Naive B cell (primary cell): ENCODE data around the gene ADAMTSL4. TPM values are rescaled to one million over a fixed set of nuclear protein-coding genes. Genes with fewer than 3 reads are reported as not detected.
"Not testable (repeated sequence)": the region's sequence is repeated elsewhere in the genome, so short reads cannot be mapped to it uniquely, and the experiment has no call there.

Source experiments
- ATAC-seq, 2 donors: fragments of 150-1000 bp; cut with Tn5 transposase; 2 replicates each; pipeline ENCODE4 v1.10.0; 2021; ENCODE audit warnings: low read depth in 2 of 2, mild to moderate bottlenecking in 2 of 2, moderate library complexity in 2 of 2
- DNase-seq: peaks from one replicate; pipeline ENCODE4 v3.0.0; 2022
- H3K27ac Mint-ChIP-seq, 6 donors: one replicate each; pipeline ENCODE4 v1.8.0; 2020 to 2022; ENCODE audit warnings: mild to moderate bottlenecking in 6 of 6, mixed read lengths in 6 of 6, moderate library complexity in 5 of 6, inconsistent platforms in 2 of 6
- H3K27me3 Mint-ChIP-seq, 3 donors: one replicate each; pipeline ENCODE4 v1.8.0; 2021 to 2022; ENCODE audit warnings: mixed read lengths in 3 of 3, mild to moderate bottlenecking in 1 of 3
- H3K36me3 Mint-ChIP-seq, 2 donors: one replicate each; pipeline ENCODE4 v1.8.0; 2020 to 2022; ENCODE audit warnings: mixed read lengths in 2 of 2, inconsistent platforms in 1 of 2, mild to moderate bottlenecking in 1 of 2
- H3K4me1 Mint-ChIP-seq, 3 donors: one replicate each; pipeline ENCODE4 v1.8.0; 2020 to 2022; ENCODE audit warnings: mixed read lengths in 3 of 3, inconsistent platforms in 1 of 3, mild to moderate bottlenecking in 1 of 3, moderate library complexity in 1 of 3
- H3K4me3 Mint-ChIP-seq, 8 donors: one replicate each; pipeline ENCODE4 v1.8.0; 2020 to 2022; ENCODE audit warnings: mild to moderate bottlenecking in 8 of 8, mixed read lengths in 8 of 8, moderate library complexity in 8 of 8, inconsistent platforms in 2 of 8
- H3K9me3 Mint-ChIP-seq, 7 donors: one replicate each; pipeline ENCODE4 v1.8.0; 2020 to 2022; ENCODE audit warnings: mixed read lengths in 7 of 7, mild to moderate bottlenecking in 5 of 7, inconsistent platforms in 2 of 7, moderate library complexity in 1 of 7
- polyA plus RNA-seq, 6 donors: library from polyadenylated mRNA; unstranded; fragments of 300-500 nt; fragmentation: Illumina TruSeq; gene quantifications; one replicate each; pipeline ENCODE4 v1.2.3, GENCODE V29; 2021; ENCODE audit warnings: low read depth in 6 of 6

Gene ADAMTSL4
- polyA plus RNA-seq, 6 donors from 2014 or later: not detected

DNA sequence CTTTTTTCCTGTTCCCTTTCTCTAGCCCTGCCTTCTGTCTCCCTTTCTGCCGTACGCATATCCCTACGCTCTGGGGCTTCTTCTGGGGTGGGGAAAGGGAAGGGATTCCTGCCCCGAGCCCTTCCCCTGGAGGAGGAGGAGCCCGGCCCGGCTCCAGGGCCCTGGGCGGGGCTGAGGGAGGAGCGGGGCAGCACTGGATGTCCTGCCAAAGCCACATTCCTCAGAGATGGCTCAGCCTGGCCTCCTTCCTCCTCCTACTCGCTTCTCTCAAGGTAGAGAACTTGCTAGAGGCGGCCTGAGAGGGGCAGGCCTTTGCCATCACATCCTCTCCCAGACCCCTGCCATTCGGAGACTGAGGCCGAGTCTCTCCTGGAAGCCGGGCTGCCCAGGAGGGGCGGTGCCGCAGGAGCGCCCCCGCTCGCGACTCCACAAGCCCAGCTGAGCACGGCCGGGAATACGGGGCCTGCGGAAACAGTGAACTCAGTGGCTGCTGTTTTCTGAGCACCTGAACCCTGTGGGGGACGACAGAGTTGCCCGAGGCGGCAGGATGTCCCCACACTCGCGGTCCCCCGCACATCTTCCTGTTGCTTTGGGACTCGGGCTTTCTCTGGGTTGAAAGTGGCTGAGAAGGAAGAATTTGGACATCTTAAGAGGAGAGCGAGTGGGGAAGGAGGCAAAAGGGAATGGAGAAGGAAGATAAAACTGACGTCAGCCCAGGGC lies 12.2 kb downstream of the ADAMTSL4 start:
- Mint-ChIP-seq H3K4me1 (peaks cover 41 to 60% (median 57%) of the 10 kb centered on the region in 3 donors), H3K36me3 (no peaks in the 10 kb centered on the region), H3K27me3 (no peaks in the 10 kb centered on the region), H3K27ac (peak overlapping the region; percentile 98 to 100 (median 100)), H3K9me3 (no peaks in the 10 kb centered on the region), H3K4me3 (peak overlapping the region; percentile 87 to 100 (median 95))
- peak; percentile 75 for DNase-seq
- ATAC-seq: peak; percentile 26 to 27

DNA sequence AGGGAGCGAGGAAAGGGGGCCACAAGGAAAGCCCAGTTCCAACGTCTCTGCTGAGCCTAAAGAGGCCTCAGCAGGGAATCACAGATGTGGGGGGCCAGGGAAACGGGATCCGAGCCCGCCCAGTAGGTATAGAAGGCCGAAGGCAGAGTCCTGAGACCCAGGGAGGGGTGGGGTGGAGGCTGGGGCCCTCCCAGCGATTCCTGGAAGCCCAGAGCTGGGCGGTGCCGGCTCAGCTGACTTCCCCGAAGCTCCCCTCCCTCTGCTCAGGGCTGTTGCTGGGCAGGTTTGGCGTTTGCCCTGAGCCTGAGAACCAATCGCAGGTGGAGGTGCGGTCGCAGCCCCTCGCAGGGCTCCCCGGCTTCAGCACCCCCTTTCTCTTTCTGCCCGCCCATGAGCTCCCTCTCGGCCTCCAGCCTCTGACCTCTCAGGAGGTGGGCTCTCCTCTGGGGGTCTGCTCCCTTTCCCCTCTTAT lies 12.8 kb downstream of the ADAMTSL4 start:
- Mint-ChIP-seq H3K4me1 (peaks cover 41 to 66% (median 62%) of the 10 kb centered on the region in 3 donors), H3K9me3 (no peaks in the 10 kb centered on the region), H3K36me3 (no peaks in the 10 kb centered on the region), H3K4me3 (peak overlapping the region; percentile 87 to 100 (median 95)), H3K27me3 (no peaks in the 10 kb centered on the region), H3K27ac (peak overlapping the region; percentile 99 to 100 (median 100))
- peak; percentile 85 for DNase-seq
- ATAC-seq: peak; percentile 57 to 58

DNA sequence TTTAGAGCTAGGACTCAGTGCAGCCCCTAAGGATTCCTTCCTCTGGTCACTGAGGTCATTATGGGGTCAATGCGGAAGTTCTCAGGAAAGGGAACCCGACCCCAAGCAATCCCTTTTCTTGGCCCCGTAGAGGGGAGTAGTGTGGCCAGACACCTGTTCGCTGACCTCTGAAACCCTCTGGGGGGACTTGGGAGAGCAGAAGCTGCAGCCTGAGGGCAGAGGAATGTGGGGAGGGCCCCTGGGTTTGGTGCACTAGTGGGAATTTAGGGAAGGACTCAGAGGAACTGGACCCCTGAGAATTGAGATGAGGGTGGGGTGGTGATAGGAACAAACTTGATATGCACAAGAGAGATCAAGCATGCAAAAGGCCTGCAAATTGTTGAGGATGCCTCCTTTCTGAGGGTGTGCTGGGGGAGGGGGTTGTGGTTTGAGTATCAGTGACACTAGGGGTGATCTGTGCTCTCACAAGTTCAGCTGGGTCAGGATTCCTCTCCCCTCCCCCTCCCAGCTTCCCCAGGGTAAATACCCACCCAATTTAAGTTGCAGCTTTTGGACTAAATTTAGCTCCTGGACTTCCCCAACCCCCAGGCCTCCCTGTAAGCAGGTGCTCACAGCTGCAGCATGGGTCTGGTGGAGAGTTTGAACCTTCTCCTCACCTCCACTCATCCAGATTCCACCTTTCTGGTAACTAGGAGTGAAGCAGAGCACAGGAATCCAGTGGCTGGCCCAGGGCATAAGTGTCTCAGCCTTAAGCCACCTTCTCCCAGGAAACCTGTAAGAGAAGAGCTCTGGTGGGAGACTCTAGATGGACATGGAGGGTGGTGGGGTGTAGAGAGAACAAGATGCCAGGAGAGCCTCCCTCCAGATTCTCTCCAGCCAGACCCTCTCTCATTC lies 13.5 kb downstream of the ADAMTSL4 start:
- Mint-ChIP-seq H3K36me3 (no peaks in the 10 kb centered on the region), H3K27ac (peak overlapping the region; percentile 99 to 100 (median 100)), H3K27me3 (no peaks in the 10 kb centered on the region), H3K4me3 (peak overlapping the region; percentile 87 to 100 (median 95)), H3K9me3 (no peaks in the 10 kb centered on the region), H3K4me1 (peaks cover 48 to 73% (median 69%) of the 10 kb centered on the region in 3 donors)
- peak; percentile 95 for DNase-seq
- ATAC-seq: peak; percentile 61 to 62

DNA sequence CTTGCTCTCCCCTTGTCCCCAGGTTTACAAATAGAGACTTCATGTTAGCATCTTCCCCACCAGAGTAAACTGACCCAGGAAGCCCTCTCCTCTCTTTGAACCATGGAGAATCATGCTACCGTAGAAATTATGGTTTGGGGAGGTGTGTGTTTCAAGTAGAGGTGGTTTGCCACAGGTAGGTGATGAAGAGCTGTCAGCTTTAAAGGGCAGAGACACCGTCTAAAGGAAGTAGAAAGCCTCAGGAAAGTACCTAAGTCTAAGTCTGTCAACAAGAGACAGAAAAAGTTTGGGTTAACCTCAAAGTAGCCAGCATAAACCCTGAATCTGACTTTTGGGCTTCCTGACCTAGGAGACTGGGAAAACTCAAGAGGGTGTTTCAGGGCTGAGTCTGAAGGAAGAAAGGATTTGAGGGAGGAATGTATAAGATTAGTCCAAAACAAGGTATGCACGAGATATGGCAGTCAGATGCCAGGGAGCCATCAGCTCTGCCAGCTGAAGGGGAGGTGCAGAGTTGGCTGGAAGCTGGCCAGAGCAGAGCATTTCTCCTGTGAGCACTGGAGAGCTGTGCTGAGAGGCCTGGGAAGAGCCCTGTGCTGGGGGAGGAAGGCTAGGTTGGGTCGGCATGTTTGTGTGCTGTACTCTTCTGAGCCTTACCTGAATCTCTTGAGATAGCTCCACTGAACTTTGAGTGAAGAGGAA lies 14.3 kb downstream of the ADAMTSL4 start:
- Mint-ChIP-seq H3K27me3 (no peaks in the 10 kb centered on the region), H3K4me1 (peaks cover 54 to 81% (median 77%) of the 10 kb centered on the region in 3 donors), H3K9me3 (no peaks in the 10 kb centered on the region), H3K27ac (peak overlapping the region; percentile 99 to 100 (median 100)), H3K4me3 (peak overlapping the region; percentile 87 to 100 (median 95)), H3K36me3 (no peaks in the 10 kb centered on the region)
- DNase-seq (peak; percentile 76), ATAC-seq (peak; percentile 51 to 54)

DNA sequence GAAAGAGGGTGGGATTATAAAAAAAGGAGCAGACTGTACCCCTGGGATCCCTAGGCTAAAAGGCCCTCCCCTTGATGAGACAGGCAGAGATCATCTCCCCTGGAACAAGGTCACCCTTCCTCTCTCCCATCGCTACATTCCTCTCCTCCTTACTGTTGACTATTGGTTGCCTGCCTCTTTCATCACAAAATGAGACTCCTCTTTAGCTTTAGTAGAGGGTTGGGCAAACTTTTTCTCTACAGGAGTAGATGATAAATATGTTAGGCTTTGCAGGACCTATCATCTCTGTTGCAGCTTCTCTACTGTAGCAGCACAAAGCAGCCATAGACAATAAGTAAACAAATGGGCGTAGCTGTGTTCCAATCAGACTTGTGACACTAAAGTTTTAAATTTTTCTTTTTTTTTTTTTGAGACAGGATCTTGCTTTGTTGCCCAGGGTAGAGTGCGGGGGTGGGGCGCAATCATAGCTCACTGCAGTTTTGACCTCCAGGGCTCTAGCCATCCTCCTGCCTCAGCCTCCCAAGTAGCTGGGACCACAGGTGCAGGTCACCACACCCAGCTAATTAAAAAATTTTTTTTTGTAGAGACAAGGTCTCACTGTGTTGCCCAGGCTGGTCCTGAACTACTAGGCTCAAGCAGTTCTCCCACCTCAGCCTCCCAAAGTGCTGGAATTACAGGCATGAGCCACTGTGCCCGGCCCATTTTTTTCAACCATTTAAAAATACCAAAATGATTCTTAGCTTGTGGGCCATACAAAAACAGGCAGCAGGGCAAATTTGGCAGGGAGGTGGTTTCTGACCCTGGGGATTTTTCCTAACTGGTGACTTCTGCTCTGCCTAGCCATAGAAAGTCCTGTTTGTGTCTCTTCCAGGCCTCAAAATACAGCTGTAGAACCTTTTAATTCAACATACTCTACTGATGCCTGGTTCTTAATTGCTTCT lies 15.1 kb downstream of the ADAMTSL4 start:
- H3K36me3 Mint-ChIP-seq: no peaks in the 10 kb centered on the region
- H3K4me1 Mint-ChIP-seq: peaks cover 59 to 89% (median 85%) of the 10 kb centered on the region in 3 donors
- ATAC-seq (no peak), DNase-seq (no peak)
- H3K27ac Mint-ChIP-seq: peak overlapping the region; percentile 99 to 100 (median 100)
- H3K4me3 Mint-ChIP-seq: peak overlapping the region; percentile 87 to 100 (median 95)
- no peaks in the 10 kb centered on the region for H3K9me3 Mint-ChIP-seq
- no peaks in the 10 kb centered on the region for H3K27me3 Mint-ChIP-seq

DNA sequence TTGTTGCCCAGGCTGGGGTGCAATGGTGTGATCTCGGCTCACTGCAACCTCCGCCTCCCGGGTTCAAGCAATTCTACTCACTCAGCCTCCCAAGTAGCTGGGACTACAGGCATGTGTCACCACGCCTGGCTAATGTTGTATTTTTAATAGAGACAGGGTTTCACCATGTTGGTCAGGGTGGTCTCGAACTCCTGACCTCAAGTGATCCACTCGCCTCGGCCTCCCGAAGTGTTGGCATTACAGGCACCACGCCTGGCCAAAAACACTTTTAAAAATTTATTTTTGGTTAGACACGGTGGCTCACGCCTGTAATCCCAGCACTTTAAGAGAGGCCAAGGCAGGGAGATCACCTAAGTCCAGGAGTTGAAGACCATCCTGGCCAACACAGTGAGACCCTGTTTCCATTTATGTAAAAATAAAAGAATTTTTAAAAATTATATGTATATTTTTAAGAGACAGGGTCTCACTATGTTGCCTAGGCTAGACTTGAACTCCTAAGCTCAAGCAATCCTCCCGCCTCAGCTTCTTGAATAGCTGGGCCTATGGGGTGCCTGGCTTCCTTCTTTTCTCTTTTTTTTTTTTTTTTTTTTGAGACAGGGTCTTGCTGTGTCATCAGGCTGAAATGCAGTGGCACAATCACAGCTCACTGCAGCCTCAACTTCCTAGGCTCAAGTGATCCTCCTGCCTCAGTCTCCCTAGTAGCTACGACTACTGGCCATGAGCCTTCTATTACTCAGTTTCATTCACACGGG lies 16.2 kb downstream of the ADAMTSL4 start:
- Mint-ChIP-seq H3K4me1 (peaks cover 62 to 91% (median 87%) of the 10 kb centered on the region in 3 donors), H3K27ac (peak overlapping the region; percentile 84 to 100 (median 96)), H3K4me3 (peak overlapping the region in 7 of 8 donors; percentile 58 to 100 (median 92))
- not testable (repeated sequence) for DNase-seq, H3K36me3 Mint-ChIP-seq, H3K27me3 Mint-ChIP-seq, ATAC-seq, H3K9me3 Mint-ChIP-seq

DNA sequence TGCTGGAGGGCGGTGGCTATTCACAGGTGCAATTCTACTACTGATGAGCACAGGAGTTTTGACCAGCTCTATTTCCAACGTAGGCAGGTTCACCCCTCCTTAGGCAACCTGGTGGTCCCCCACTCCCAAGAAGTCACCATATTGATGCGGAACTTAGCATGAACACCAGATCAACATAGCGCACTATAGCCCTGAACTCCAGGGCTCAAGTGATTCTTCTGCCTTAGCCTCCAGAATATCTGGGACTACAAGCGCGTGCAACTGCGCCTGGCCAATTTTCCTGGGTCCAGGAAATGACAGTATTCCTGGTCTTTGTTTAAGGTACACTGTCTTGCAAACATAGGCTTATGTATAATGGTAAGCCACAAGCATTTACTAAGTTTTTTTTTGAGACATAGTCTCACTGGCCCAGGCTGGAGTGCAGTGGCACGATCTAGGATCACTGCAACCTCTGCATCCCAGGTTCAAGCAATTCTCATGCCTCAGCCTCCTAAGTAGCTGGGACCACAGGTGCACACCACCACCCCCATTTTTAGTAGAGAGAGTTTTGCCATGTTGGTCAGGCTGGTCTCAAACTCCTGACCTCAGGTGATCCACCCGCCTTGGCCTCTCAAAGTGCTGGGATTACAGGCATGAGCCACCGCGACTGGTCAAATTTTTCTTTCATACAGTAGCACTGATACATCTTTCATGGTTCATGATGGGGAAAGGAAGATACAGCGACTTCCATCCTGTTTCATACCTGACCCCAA lies 17.6 kb downstream of the ADAMTSL4 start:
- Mint-ChIP-seq H3K27ac (peak overlapping the region; percentile 92 to 99 (median 94)), H3K4me1 (peaks cover 53 to 94% (median 84%) of the 10 kb centered on the region in 3 donors), H3K36me3 (peaks cover 6 to 7% of the 10 kb centered on the region in 2 donors), H3K4me3 (peak overlapping the region; percentile 75 to 92 (median 84)), H3K27me3 (no peaks in the 10 kb centered on the region), H3K9me3 (no peaks in the 10 kb centered on the region)
- ATAC-seq (no peak), DNase-seq (no peak)

DNA sequence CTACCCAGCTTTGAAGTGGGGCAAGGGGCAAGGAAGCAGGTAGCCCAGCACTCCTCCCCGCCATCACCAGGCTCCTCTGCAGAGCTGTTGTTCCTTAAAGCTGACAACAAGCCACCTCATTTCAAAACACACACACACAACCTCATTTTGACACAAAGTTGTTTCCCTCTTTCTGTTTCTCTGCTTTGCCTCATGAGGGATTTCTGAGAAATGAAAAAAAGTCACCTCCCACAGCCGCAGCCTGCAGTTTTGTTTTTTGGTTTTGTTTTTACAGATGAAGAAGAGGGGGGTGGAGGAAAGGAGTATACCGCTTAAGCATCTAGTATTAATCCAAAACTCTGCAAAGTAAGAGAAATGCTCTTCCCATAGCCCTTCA lies 18.1 kb downstream of the ADAMTSL4 start:
- no peaks in the 10 kb centered on the region for H3K9me3 Mint-ChIP-seq
- H3K36me3 Mint-ChIP-seq: peaks cover 6 to 7% of the 10 kb centered on the region in 2 donors
- peaks cover 50 to 96% (median 80%) of the 10 kb centered on the region in 3 donors for H3K4me1 Mint-ChIP-seq
- ATAC-seq (peak; percentile 2 to 13), DNase-seq (peak; percentile 66)
- H3K27ac Mint-ChIP-seq: peak overlapping the region; percentile 92 to 99 (median 94)
- H3K27me3 Mint-ChIP-seq: no peaks in the 10 kb centered on the region
- H3K4me3 Mint-ChIP-seq: peak overlapping the region; percentile 75 to 92 (median 84)

DNA sequence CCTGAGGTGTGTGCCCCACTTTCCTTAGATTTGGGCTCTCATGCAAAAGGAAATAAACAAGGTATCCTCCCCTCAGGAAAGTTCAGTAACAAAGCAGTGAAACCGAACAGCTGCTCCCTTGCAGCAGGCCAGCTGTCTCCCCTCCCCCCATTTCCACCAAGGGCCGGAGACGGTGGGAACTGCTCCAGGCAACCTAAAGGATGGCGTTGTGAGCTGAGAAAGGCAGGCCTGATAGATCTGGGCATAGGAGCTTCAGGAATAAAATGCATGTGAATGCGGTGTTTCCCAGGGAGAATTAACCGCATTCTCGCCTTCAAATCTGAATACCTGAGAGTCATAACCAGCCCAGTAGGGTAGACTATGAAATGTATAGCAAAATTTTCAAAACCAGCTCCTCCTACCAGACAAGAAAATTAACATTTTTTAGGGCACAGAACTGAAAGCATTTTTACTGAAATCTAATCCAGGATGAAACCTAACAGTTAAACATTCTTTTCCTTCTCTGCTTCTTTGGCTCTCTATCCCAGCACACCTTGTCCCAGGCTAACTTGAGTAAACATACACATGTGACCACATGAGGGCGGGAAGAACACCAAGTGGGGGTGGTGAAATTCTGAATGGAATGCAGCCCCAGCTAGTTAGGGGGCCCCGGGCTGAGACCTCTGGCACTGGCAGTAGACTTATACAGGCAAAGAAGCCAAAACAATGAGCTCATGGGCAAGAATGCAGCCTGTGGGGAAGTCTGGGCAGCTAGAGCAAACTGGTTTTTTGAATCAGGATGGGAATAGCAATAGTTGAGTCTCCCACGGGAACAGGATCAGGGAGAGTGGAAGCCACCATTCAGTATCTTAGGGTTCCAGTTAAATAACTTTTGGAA lies 18.7 kb downstream of the ADAMTSL4 start:
- Mint-ChIP-seq H3K27ac (peak overlapping the region; percentile 92 to 99 (median 94)), H3K36me3 (peaks cover 7 to 11% of the 10 kb centered on the region in 2 donors), H3K4me1 (peaks cover 44 to 96% (median 74%) of the 10 kb centered on the region in 3 donors), H3K4me3 (peak overlapping the region; percentile 75 to 92 (median 84)), H3K9me3 (no peaks in the 10 kb centered on the region), H3K27me3 (no peaks in the 10 kb centered on the region)
- ATAC-seq: no peak
- DNase-seq: no peak

DNA sequence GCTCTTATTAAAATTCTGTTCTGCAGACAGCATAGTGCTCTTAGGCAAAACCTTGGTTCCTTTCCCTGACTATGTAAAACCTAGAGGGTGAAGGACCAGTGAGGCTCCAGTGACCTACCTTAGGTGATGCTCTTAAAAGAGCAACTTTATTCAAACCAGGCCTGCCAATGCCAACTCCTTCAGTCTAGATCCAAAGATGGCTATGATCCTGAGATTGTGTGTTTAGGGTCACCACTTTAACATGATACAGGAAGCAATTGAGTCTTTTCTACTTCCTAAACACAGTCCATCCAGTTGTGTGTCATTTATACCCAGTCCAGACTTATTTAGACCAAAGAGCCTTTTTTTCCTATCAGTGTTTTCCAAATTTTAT lies 19.4 kb downstream of the ADAMTSL4 start:
- Mint-ChIP-seq H3K27me3 (no peaks in the 10 kb centered on the region), H3K4me1 (peaks cover 38 to 96% (median 68%) of the 10 kb centered on the region in 3 donors), H3K27ac (peak overlapping the region; percentile 92 to 99 (median 94)), H3K4me3 (peak overlapping the region; percentile 75 to 92 (median 84)), H3K9me3 (no peaks in the 10 kb centered on the region), H3K36me3 (peaks cover 7 to 13% of the 10 kb centered on the region in 2 donors)
- ATAC-seq: no peak
- no peak for DNase-seq
